ENCODE measurements around the gene TNFRSF12A.

DNA sequence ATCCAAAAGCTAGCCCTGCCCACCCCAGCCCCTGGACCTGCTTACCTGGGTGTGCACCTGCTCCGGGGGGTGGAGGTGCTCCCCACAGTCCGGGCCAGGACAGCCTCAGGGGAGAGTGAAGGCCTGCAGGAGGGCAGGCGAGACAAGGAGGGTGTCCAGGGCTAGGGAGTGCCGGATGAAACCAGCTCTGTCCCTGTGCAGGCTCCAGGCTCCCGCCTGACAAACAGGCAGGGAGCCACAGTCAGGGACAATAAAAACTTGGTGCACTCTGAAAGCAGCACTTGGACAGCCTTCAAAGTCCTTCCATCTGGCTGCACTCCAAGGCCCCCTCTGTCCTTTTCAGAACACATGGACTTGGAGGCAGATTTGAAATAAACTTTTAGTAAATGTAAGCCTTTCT lies 47.1 kb upstream of the TNFRSF12A start:
- TF ChIP-seq, protein P1, sequence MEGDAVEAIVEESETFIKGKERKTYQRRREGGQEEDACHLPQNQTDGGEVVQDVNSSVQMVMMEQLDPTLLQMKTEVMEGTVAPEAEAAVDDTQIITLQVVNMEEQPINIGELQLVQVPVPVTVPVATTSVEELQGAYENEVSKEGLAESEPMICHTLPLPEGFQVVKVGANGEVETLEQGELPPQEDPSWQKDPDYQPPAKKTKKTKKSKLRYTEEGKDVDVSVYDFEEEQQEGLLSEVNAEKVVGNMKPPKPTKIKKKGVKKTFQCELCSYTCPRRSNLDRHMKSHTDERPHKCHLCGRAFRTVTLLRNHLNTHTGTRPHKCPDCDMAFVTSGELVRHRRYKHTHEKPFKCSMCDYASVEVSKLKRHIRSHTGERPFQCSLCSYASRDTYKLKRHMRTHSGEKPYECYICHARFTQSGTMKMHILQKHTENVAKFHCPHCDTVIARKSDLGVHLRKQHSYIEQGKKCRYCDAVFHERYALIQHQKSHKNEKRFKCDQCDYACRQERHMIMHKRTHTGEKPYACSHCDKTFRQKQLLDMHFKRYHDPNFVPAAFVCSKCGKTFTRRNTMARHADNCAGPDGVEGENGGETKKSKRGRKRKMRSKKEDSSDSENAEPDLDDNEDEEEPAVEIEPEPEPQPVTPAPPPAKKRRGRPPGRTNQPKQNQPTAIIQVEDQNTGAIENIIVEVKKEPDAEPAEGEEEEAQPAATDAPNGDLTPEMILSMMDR (IDR thresholded peaks at IDR 0.05) = no peak
- TF ChIP-seq POLR2AphosphoS5 (IDR thresholded peaks at IDR 0.05) = no peak
